DND-41 (cell line): Measurements from ENCODE around the gene DNAJC17.

Experiments used
- ATAC-seq: fragments of 200-7000 bp; cut with Tn5 transposase; 3 replicates; pipeline ENCODE4 v1.9.1; 2021; ENCODE audit warnings: low read depth; ENCODE audit not compliant: insufficient read depth
- DNase-seq: peaks from one replicate; pipeline ENCODE4 v3.0.0-alpha.2; 2020
- H2AFZ ChIP-seq: 2 replicates; pipeline ENCODE4 v1.6.0; 2012; ENCODE audit warnings: low read depth, low read length
- H3K27ac ChIP-seq: 2 replicates; pipeline ENCODE4 v1.5.1; 2012; ENCODE audit warnings: low read length, inconsistent platforms
- H3K27me3 ChIP-seq: fragments of 200-600 bp; sonication (generic); 2 replicates; pipeline ENCODE4 v1.6.0; 2012; ENCODE audit warnings: low read length, mild to moderate bottlenecking, inconsistent platforms; ENCODE audit not compliant: insufficient read depth, poor library complexity
- H3K36me3 ChIP-seq: 2 replicates; pipeline ENCODE4 v1.5.1; 2012; ENCODE audit warnings: low read length, inconsistent platforms; ENCODE audit not compliant: insufficient read depth
- H3K4me1 ChIP-seq: 2 replicates; pipeline ENCODE4 v1.5.1; 2012; ENCODE audit warnings: mild to moderate bottlenecking, low read length; ENCODE audit not compliant: insufficient read depth
- H3K4me2 ChIP-seq: 2 replicates; pipeline ENCODE4 v1.6.0; 2012; ENCODE audit warnings: mild to moderate bottlenecking, moderate library complexity, low read length, inconsistent platforms; ENCODE audit not compliant: insufficient read depth
- H3K4me3 ChIP-seq, 2 experiments: fragments of 200-600 bp in 1 of 2; shearing (Covaris generic) in 1 of 2; 2 replicates each; pipeline ENCODE4 v1.5.1; 2012 to 2016; ENCODE audit warnings: inconsistent platforms in 2 of 2, low read length in 2 of 2, mild to moderate bottlenecking in 2 of 2, low read depth in 1 of 2, moderate library complexity in 1 of 2
- H3K79me2 ChIP-seq: 2 replicates; pipeline ENCODE4 v1.6.0; 2012; ENCODE audit warnings: low read length, inconsistent platforms; ENCODE audit not compliant: insufficient read depth
- H3K9ac ChIP-seq: 2 replicates; pipeline ENCODE4 v1.6.0; 2012; ENCODE audit warnings: low read depth, mild to moderate bottlenecking, inconsistent platforms, low read length, moderate library complexity
- H3K9me3 ChIP-seq: 2 replicates; pipeline ENCODE4 v1.5.1; 2012; ENCODE audit warnings: low read length, moderate library complexity, mild to moderate bottlenecking, inconsistent platforms; ENCODE audit not compliant: insufficient read depth, severe bottlenecking
- H4K20me1 ChIP-seq: 2 replicates; pipeline ENCODE4 v1.6.0; 2012; ENCODE audit warnings: low read length; ENCODE audit not compliant: insufficient read depth
- EZH2 ChIP-seq: IDR thresholded peaks from 3 replicates; pipeline ENCODE4 v1.6.1; 2012; ENCODE audit warnings: borderline replicate concordance, low read depth, mild to moderate bottlenecking, moderate library complexity, low read length, inconsistent platforms; ENCODE audit not compliant: severe bottlenecking
- TF ChIP-seq, protein P1 (sequence below): IDR thresholded peaks from 2 replicates; pipeline ENCODE4 v1.5.1; 2012; ENCODE audit warnings: borderline replicate concordance, low read length, moderate library complexity, mild to moderate bottlenecking; ENCODE audit not compliant: poor library complexity, severe bottlenecking; ENCODE audit errors: extremely low read depth

Gene DNAJC17

DNA sequence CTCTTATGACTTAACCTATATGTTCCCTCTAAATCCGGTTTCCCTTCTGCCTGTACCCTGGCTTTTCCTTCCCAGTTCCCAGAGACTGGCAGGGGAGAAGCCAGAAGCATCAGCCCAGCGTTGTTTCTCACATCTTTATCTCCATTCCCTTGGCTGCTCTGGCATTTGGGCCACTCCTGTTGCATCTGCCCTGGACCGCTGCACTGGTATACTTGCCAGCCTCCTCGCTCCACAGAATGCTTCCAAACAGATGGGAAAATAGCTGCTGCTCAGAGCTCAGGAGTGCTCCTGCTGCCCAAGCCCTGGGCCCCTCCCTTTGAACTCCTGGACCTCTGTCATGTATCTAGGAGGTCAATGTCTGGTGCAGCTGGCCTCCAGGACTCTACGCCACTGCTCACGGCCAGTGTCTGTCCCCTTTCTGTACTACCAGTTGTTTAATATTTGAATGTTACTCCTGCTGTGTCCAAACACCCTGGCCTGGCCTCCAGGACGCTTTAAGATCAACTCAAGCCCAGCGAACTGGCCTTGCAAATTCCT, 43.4 kb upstream of the DNAJC17 start:
- Histone ChIP-seq H3K4me1 (peaks cover 10% of the 10 kb centered on the region), H3K36me3 (no peaks in the 10 kb centered on the region), H4K20me1 (no peaks in the 10 kb centered on the region), H3K79me2 (no peaks in the 10 kb centered on the region), H3K9me3 (no peaks in the 10 kb centered on the region), H3K4me3 (no peak overlapping the region), H2AFZ (no peak overlapping the region), H3K9ac (no peak overlapping the region), H3K27ac (no peak overlapping the region), H3K27me3 (no peaks in the 10 kb centered on the region), H3K4me2 (no peak overlapping the region)
- TF ChIP-seq EZH2 = no peak
- TF ChIP-seq, protein P1, sequence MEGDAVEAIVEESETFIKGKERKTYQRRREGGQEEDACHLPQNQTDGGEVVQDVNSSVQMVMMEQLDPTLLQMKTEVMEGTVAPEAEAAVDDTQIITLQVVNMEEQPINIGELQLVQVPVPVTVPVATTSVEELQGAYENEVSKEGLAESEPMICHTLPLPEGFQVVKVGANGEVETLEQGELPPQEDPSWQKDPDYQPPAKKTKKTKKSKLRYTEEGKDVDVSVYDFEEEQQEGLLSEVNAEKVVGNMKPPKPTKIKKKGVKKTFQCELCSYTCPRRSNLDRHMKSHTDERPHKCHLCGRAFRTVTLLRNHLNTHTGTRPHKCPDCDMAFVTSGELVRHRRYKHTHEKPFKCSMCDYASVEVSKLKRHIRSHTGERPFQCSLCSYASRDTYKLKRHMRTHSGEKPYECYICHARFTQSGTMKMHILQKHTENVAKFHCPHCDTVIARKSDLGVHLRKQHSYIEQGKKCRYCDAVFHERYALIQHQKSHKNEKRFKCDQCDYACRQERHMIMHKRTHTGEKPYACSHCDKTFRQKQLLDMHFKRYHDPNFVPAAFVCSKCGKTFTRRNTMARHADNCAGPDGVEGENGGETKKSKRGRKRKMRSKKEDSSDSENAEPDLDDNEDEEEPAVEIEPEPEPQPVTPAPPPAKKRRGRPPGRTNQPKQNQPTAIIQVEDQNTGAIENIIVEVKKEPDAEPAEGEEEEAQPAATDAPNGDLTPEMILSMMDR = no peak
- no peak for DNase-seq
- ATAC-seq = no peak

GRCh38 chr15:40847223-40847961, 40.1 kb upstream of the DNAJC17 start:
- Histone ChIP-seq H3K9me3 (no peaks in the 10 kb centered on the region), H3K4me1 (peaks cover 10% of the 10 kb centered on the region), H3K79me2 (no peaks in the 10 kb centered on the region), H3K36me3 (no peaks in the 10 kb centered on the region), H3K9ac (no peak overlapping the region), H3K4me2 (no peak overlapping the region), H3K4me3 (no peak overlapping the region), H2AFZ (peak overlapping the region; percentile 43), H3K27me3 (no peaks in the 10 kb centered on the region), H4K20me1 (no peaks in the 10 kb centered on the region), H3K27ac (no peak overlapping the region)
- TF ChIP-seq EZH2 = no peak
- TF ChIP-seq, protein P1 = no peak
- DNase-seq = peak; percentile 59
- peak; percentile 92 for ATAC-seq

- Histone ChIP-seq H3K4me3 (no peak overlapping the region), H3K36me3 (no peaks in the 10 kb centered on the region), H3K79me2 (no peaks in the 10 kb centered on the region), H2AFZ (0 out of 2 replicates have a peak overlapping the region, but pooled peaks have one; percentile 43), H3K4me2 (no peak overlapping the region), H3K9me3 (no peaks in the 10 kb centered on the region), H3K9ac (no peak overlapping the region), H3K27me3 (no peaks in the 10 kb centered on the region), H3K27ac (no peak overlapping the region), H4K20me1 (no peaks in the 10 kb centered on the region), H3K4me1 (peaks cover 10% of the 10 kb centered on the region)
- ATAC-seq (no peak), DNase-seq (no peak)
- TF ChIP-seq EZH2 = no peak
- TF ChIP-seq, protein P1 = no peak
Measured at GRCh38 chr15:40846841-40847222, 39.6 kb upstream of the DNAJC17 start.
